H1 (cell line): ENCODE measurements around the gene TRIL. TPM values are rescaled to one million over a fixed set of nuclear protein-coding genes. Genes with fewer than 3 reads are reported as not detected.

Experiments
- CTCF ChIA-PET: fragments of 300-600 bp; sonication (Branson Sonifier 250); formaldehyde crosslinking; loops from one replicate; lab custom pipeline; 2021; ENCODE audit not compliant: partially characterized antibody; lab: Charles Lee
- POLR2A ChIA-PET: fragments of 300-600 bp; sonication (Branson Sonifier 250); formaldehyde crosslinking; loops from one replicate; lab custom pipeline; 2021; ENCODE audit warnings: inconsistent platforms; ENCODE audit not compliant: partially characterized antibody; lab: Charles Lee
- DNase-seq, 2 experiments: peaks; one replicate each; pipeline versions ENCODE4 v3.0.0 to v3.0.0-alpha.2; 2010 to 2022; ENCODE audit warnings: low spot score in 2 of 2, low read depth in 1 of 2, mixed read lengths in 1 of 2
- FAIRE-seq: peaks from 2 replicates; lab custom pipeline; 2011; peaks lifted over from hg19 to GRCh38; lab: Jason Lieb, UNC
- H2AFZ ChIP-seq: 2 replicates; pipeline ENCODE4 v1.8.1; 2012; ENCODE audit warnings: low read length, inconsistent platforms
- H2AK5ac ChIP-seq: 2 replicates; pipeline ENCODE4 v1.6.1; 2013; ENCODE audit warnings: low read depth, low read length
- H2BK120ac ChIP-seq: replicated peaks from 2 replicates; pipeline ENCODE3; 2013; ENCODE audit warnings: low read depth, low read length, inconsistent platforms
- H2BK12ac ChIP-seq: 2 replicates; pipeline ENCODE4 v1.6.1; 2013; ENCODE audit warnings: low read depth, low read length
- H2BK15ac ChIP-seq: 2 replicates; pipeline ENCODE4 v1.6.1; 2013; ENCODE audit warnings: low read length
- H2BK20ac ChIP-seq: 2 replicates; pipeline ENCODE4 v1.6.1; 2013; ENCODE audit warnings: low read length
- H2BK5ac ChIP-seq: 2 replicates; pipeline ENCODE4 v1.6.1; 2013; ENCODE audit warnings: low read depth, low read length
- H3K14ac ChIP-seq: 2 replicates; pipeline ENCODE4 v1.6.1; 2013; ENCODE audit warnings: inconsistent platforms; ENCODE audit not compliant: insufficient read length
- H3K18ac ChIP-seq: 2 replicates; pipeline ENCODE4 v1.6.1; 2013; ENCODE audit warnings: low read length; ENCODE audit errors: extremely low read depth
- H3K23ac ChIP-seq: 2 replicates; pipeline ENCODE4 v1.6.1; 2013; ENCODE audit warnings: inconsistent platforms; ENCODE audit not compliant: insufficient read length
- H3K23me2 ChIP-seq: 2 replicates; pipeline ENCODE4 v1.6.1; 2013; ENCODE audit warnings: low read depth, low read length
- H3K27ac ChIP-seq: 2 replicates; pipeline ENCODE4 v1.6.1; 2011; ENCODE audit warnings: low read depth, low read length, inconsistent platforms
- H3K27me3 ChIP-seq, 4 experiments: replicated peaks in 1 of 4; 1 replicate in 1 of 4; 2 replicates in 3 of 4; pipeline versions ENCODE4 v1.6.1 to v1.8.1; 2011 to 2013; ENCODE audit warnings: low read length in 3 of 4, mild to moderate bottlenecking in 3 of 4, inconsistent platforms in 2 of 4, mixed read lengths in 2 of 4, moderate library complexity in 1 of 4; ENCODE audit not compliant: control insufficient read depth in 3 of 4, insufficient read depth in 3 of 4; ENCODE audit errors: extremely low read depth in 1 of 4
- H3K36me3 ChIP-seq, 4 experiments: 2 replicates each; pipeline versions ENCODE4 v1.6.1 to v1.8.1; 2011 to 2013; ENCODE audit warnings: mild to moderate bottlenecking in 4 of 4, low read length in 3 of 4, moderate library complexity in 2 of 4, control low read depth in 1 of 4, inconsistent platforms in 1 of 4; ENCODE audit not compliant: insufficient read depth in 4 of 4, control insufficient read depth in 2 of 4
- H3K4ac ChIP-seq: replicated peaks from 2 replicates; pipeline ENCODE3; 2013; ENCODE audit warnings: low read length, low read depth, mixed read lengths, inconsistent platforms; ENCODE audit not compliant: insufficient read length
- H3K4me1 ChIP-seq, 4 experiments: replicated peaks in 1 of 4; 1 replicate in 1 of 4; 2 replicates in 3 of 4; pipeline versions ENCODE4 v1.6.1 to v1.8.1; 2011 to 2013; ENCODE audit warnings: low read length in 3 of 4, inconsistent platforms in 2 of 4, mixed read lengths in 1 of 4; ENCODE audit not compliant: insufficient read depth in 4 of 4, control insufficient read depth in 3 of 4
- H3K4me2 ChIP-seq, 2 experiments: 2 replicates each; pipeline versions ENCODE4 v1.6.1 to v1.8.1; 2011 to 2013; ENCODE audit warnings: low read depth in 2 of 2, low read length in 2 of 2, control low read depth in 1 of 2, inconsistent platforms in 1 of 2, mild to moderate bottlenecking in 1 of 2; ENCODE audit not compliant: insufficient read depth in 1 of 2
- H3K4me3 ChIP-seq, 4 experiments: fragments of 200-600, 300-600 bp in 1 of 4; sonication (generic), shearing (Covaris generic), sonication (Bioruptor Twin) in 1 of 4; 2 replicates each; pipeline versions ENCODE4 v1.5.1 to v1.8.1; 2011 to 2016; ENCODE audit warnings: low read length in 4 of 4, low read depth in 3 of 4, control low read depth in 2 of 4, inconsistent platforms in 2 of 4, mild to moderate bottlenecking in 2 of 4, mixed read lengths in 1 of 4, moderate library complexity in 1 of 4; ENCODE audit not compliant: insufficient read depth in 2 of 4; ENCODE audit errors: extremely low read depth in 1 of 4
- H3K56ac ChIP-seq: replicated peaks from 2 replicates; pipeline ENCODE3; 2013; ENCODE audit warnings: low read depth, mild to moderate bottlenecking, mixed read lengths, low read length, inconsistent platforms; ENCODE audit not compliant: insufficient read length
- H3K79me1 ChIP-seq: 2 replicates; pipeline ENCODE4 v1.6.1; 2013; ENCODE audit warnings: low read depth, low read length, control low read depth
- H3K79me2 ChIP-seq, 2 experiments: 2 replicates each; pipeline versions ENCODE4 v1.6.1 to v1.8.1; 2012 to 2013; ENCODE audit warnings: low read length in 2 of 2, mild to moderate bottlenecking in 2 of 2, inconsistent platforms in 1 of 2; ENCODE audit not compliant: insufficient read depth in 2 of 2, control insufficient read depth in 1 of 2
- H3K9ac ChIP-seq, 4 experiments: replicated peaks in 1 of 4; 1 replicate in 1 of 4; 2 replicates in 3 of 4; pipeline versions ENCODE4 v1.6.1 to v1.8.1; 2011 to 2013; ENCODE audit warnings: low read depth in 3 of 4, low read length in 3 of 4, control low read depth in 2 of 4, mild to moderate bottlenecking in 2 of 4, moderate library complexity in 2 of 4, inconsistent platforms in 1 of 4; ENCODE audit errors: extremely low read depth in 1 of 4
- H3K9me3 ChIP-seq, 2 experiments: 2 replicates each; pipeline versions ENCODE4 v1.6.1 to v1.8.1; 2012 to 2013; ENCODE audit warnings: mild to moderate bottlenecking in 2 of 2, moderate library complexity in 2 of 2, control low read depth in 1 of 2, inconsistent platforms in 1 of 2, low read depth in 1 of 2, low read length in 1 of 2, mixed read lengths in 1 of 2; ENCODE audit not compliant: insufficient read depth in 2 of 2
- H4K20me1 ChIP-seq, 2 experiments: replicated peaks in 1 of 2; 2 replicates each; pipeline versions ENCODE3 to v1.8.1; 2011 to 2013; ENCODE audit warnings: inconsistent platforms in 2 of 2, low read length in 2 of 2, mild to moderate bottlenecking in 1 of 2; ENCODE audit not compliant: insufficient read depth in 2 of 2, control insufficient read depth in 1 of 2
- H4K5ac ChIP-seq: 2 replicates; pipeline ENCODE4 v1.6.1; 2013; ENCODE audit warnings: low read length, low read depth, mixed read lengths, inconsistent platforms; ENCODE audit not compliant: insufficient read length
- H4K8ac ChIP-seq: 2 replicates; pipeline ENCODE4 v1.8.0; 2013; ENCODE audit warnings: mild to moderate bottlenecking, moderate library complexity, low read length, inconsistent platforms; ENCODE audit not compliant: insufficient read depth; ENCODE audit errors: extremely low read depth
- H4K91ac ChIP-seq: replicated peaks from 2 replicates; pipeline ENCODE3; 2013; ENCODE audit warnings: low read length, mixed read lengths, inconsistent platforms; ENCODE audit not compliant: insufficient read length
- ASH2L ChIP-seq: fragments of 200-600, 300-600 bp; sonication (generic); IDR thresholded peaks from one replicate; pipeline ENCODE4 v1.7.1; 2017; ENCODE audit warnings: low read length
- BCL11A ChIP-seq, 2 experiments: IDR thresholded peaks; one replicate each; pipeline ENCODE4 v1.6.1; 2011; ENCODE audit warnings: low read depth in 2 of 2, low read length in 2 of 2, mild to moderate bottlenecking in 2 of 2
- CBX5 ChIP-seq: fragments of 300-800, 300-1000 bp; sonication (generic); IDR thresholded peaks from 2 replicates; pipeline ENCODE4 v1.7.1; 2016; ENCODE audit warnings: antibody characterized with exemption, low read length, low read depth
- CHD2 ChIP-seq: IDR thresholded peaks from 2 replicates; pipeline ENCODE4 v1.6.1; 2012; ENCODE audit warnings: low read length, improper control_type of control experiment
- GABPA ChIP-seq: IDR thresholded peaks from 2 replicates; pipeline ENCODE4 v1.6.1; 2011; ENCODE audit warnings: mild to moderate bottlenecking, low read length, moderate library complexity, borderline replicate concordance; ENCODE audit not compliant: insufficient read depth
- KDM4A ChIP-seq: IDR thresholded peaks from one replicate; pipeline ENCODE4 v1.7.1; 2012; ENCODE audit warnings: low read depth, mild to moderate bottlenecking, moderate library complexity, low read length, inconsistent platforms; ENCODE audit not compliant: severe bottlenecking
- NANOG ChIP-seq: IDR thresholded peaks from 2 replicates; pipeline ENCODE4 v1.6.1; 2011; ENCODE audit warnings: low read length, low read depth, mild to moderate bottlenecking, inconsistent platforms; ENCODE audit not compliant: insufficient read depth, poor library complexity, severe bottlenecking
- POU5F1 ChIP-seq: IDR thresholded peaks from 2 replicates; pipeline ENCODE4 v1.6.1; 2011; ENCODE audit warnings: low read depth, mild to moderate bottlenecking, low read length, moderate library complexity
- SP1 ChIP-seq: IDR thresholded peaks from 2 replicates; pipeline ENCODE4 v1.6.1; 2011; ENCODE audit warnings: low read depth, low read length
- WGBS, 2 experiments: shearing (Covaris generic) in 1 of 2; methylation state at CpG; one replicate each; pipeline versions ENCODE4 v1.1.6 to v1.1.7; 2013 to 2015; ENCODE audit warnings: low lambda C conversion rate in 2 of 2, mixed read lengths in 2 of 2, inconsistent platforms in 1 of 2, low coverage in 1 of 2, missing lambda C conversion rate in 1 of 2; ENCODE audit not compliant: insufficient replicate concordance in 2 of 2, insufficient coverage in 1 of 2, insufficient read length in 1 of 2; ENCODE audit errors: extremely low coverage in 1 of 2, missing lambda C conversion rate in 1 of 2; 5-methylcytosine and 5-hydroxymethylcytosine counted together
- polyA plus RNA-seq, 7 experiments: library from polyadenylated mRNA; depleted of rRNA in 3 of 7; stranded (reverse) in 5 of 7; unstranded in 2 of 7; fragments of >200 nt in 5 of 7; fragments of 200-250 nt in 2 of 7; gene quantifications; 1 replicate in 5 of 7; 2 replicates in 1 of 7; 4 replicates in 1 of 7; pipeline versions ENCODE4 v1.2.1 to v1.2.3, GENCODE V29; 2011 to 2013; ENCODE audit warnings: missing spikeins in 2 of 7, mixed read lengths in 2 of 7
- total RNA-seq: library from RNA; stranded (reverse); fragmentation: NEBNext Ultra II Directional; extraction: Animal tissue kit (Norgen Biotek cat#: 25700); gene quantifications from 2 replicates; pipeline ENCODE4 v1.2.1, GENCODE V29; 2021
- TF ChIP-seq, protein P1 (sequence below), 3 experiments: IDR thresholded peaks; 1 replicate in 2 of 3; 2 replicates in 1 of 3; pipeline versions ENCODE4 v1.5.1 to v1.6.1; 2011; ENCODE audit warnings: low read length in 3 of 3, mild to moderate bottlenecking in 3 of 3, inconsistent platforms in 2 of 3, low read depth in 1 of 3, moderate library complexity in 1 of 3; ENCODE audit not compliant: insufficient read depth in 1 of 3; ENCODE audit errors: control extremely low read depth in 1 of 3

Gene TRIL
- total and polyA plus RNA-seq, 2 of the 8 experiments (the other 6 are each of a cell fraction or from before 2014, with no cell fraction given), result 3.9 to 5.5 TPM

DNA sequence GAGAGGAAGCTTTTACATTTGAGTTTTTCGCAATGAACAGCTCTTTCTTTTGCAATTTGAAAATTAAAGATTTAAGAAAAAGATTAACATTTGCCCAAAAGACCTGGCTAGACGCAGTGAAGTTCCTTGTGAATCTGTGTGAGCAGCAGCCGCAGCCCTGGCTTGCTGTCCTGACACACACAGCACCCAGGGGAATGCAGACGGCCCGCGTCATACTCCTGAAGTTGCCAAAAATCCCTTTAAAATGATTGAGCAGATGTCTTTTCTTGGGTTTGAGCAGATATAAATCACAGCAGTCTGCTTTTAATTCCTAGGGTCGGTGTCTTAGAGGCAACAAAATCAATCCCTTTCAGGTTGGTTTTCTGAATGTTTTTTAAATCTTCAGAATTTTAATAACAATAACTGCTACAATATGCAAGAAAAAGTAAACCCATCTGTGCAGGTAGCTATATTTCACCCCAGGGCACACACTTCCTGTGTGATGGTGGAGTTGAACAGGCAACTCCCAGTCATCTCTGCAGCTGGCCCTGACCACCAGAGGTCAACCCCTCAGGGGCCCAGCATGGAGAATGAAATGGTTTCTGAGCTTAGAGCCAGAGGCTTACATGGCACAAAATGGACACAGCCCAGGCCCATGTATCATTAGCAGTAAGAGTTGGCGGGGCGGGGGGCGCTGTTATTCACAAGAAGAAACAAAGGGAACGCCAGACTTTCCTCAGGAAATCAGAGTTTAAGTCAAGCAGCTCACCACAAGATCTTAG lies 32.2 kb upstream of the TRIL start:
- no peak overlapping the region for H3K4me2 ChIP-seq
- no peaks in the 10 kb centered on the region for H3K23me2 ChIP-seq
- no peak overlapping the region for H3K14ac ChIP-seq
- no peak overlapping the region for H3K18ac ChIP-seq
- no peak overlapping the region for H3K4me3 ChIP-seq
- no peaks in the 10 kb centered on the region for H3K9me3 ChIP-seq
- H2AFZ ChIP-seq, result no peak overlapping the region; the same call in 1 of the 2 replicates
- FAIRE-seq (no peak), DNase-seq (no peak)
- H4K91ac ChIP-seq, result no peak overlapping the region
- no peak overlapping the region for H3K27ac ChIP-seq
- no peak overlapping the region for H3K56ac ChIP-seq
- 88% methylated on average over 11 of the region's 11 CpGs; no CpG with 5 or more reads in 1 of the 2 experiments for WGBS, 2 experiments
- H3K79me2 ChIP-seq, result no peaks in the 10 kb centered on the region
- H2AK5ac ChIP-seq, result no peak overlapping the region
- no peak overlapping the region for H3K4ac ChIP-seq
- H2BK120ac ChIP-seq, result no peak overlapping the region
- no peak overlapping the region for H2BK15ac ChIP-seq
- H2BK5ac ChIP-seq, result no peak overlapping the region
- H2BK12ac ChIP-seq, result no peak overlapping the region
- H3K36me3 ChIP-seq, result no peaks in the 10 kb centered on the region
- H4K20me1 ChIP-seq, result no peaks in the 10 kb centered on the region
- no peak overlapping the region for H3K9ac ChIP-seq
- H4K5ac ChIP-seq, result no peak overlapping the region
- H3K27me3 ChIP-seq, result no peaks in the 10 kb centered on the region
- H3K79me1 ChIP-seq, result no peaks in the 10 kb centered on the region
- ChIA-PET CTCF (interaction anchor here (0.6 to 2.1 kb wide), 9 partner anchors 9 to 75 kb away, joined by 3 to 8 read pairs (median 4); partner anchors contain the start of gene TRIL), POLR2A (interaction anchor here (0.8 kb wide), 1 partner anchor 9 kb away, joined by 5 read pairs; no protein-coding TSS in a partner anchor)
- H3K4me1 ChIP-seq, result 0 out of 7 replicates have a peak, but pooled peaks cover 0 to 1% (median 0%) of the 10 kb centered on the region in 4 experiments
- H4K8ac ChIP-seq, result no peak overlapping the region
- no peak overlapping the region for H3K23ac ChIP-seq
- H2BK20ac ChIP-seq, result no peak overlapping the region
- TF ChIP-seq CHD2 (no peak), KDM4A (no peak), NANOG (no peak), POU5F1 (no peak), ASH2L (no peak), BCL11A (IDR thresholded peaks at IDR 0.05; ENCODE audit: low read depth in 2 of 2, low read length in 2 of 2) (no peak), SP1 (no peak), CBX5 (no peak), GABPA (no peak)
- TF ChIP-seq, protein P1, sequence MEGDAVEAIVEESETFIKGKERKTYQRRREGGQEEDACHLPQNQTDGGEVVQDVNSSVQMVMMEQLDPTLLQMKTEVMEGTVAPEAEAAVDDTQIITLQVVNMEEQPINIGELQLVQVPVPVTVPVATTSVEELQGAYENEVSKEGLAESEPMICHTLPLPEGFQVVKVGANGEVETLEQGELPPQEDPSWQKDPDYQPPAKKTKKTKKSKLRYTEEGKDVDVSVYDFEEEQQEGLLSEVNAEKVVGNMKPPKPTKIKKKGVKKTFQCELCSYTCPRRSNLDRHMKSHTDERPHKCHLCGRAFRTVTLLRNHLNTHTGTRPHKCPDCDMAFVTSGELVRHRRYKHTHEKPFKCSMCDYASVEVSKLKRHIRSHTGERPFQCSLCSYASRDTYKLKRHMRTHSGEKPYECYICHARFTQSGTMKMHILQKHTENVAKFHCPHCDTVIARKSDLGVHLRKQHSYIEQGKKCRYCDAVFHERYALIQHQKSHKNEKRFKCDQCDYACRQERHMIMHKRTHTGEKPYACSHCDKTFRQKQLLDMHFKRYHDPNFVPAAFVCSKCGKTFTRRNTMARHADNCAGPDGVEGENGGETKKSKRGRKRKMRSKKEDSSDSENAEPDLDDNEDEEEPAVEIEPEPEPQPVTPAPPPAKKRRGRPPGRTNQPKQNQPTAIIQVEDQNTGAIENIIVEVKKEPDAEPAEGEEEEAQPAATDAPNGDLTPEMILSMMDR (IDR thresholded peaks at IDR 0.05; ENCODE audit: control extremely low read depth in 1 of 3, insufficient read depth in 1 of 3, low read depth in 1 of 3, low read length in 3 of 3), result no peak
